AG09319 (cell line): ENCODE data around the gene SRI.

ENCODE experiments used
- DNase-seq: peaks from one replicate; pipeline ENCODE4 v3.0.0-alpha.2; 2010; ENCODE audit warnings: low read depth; ENCODE audit errors: extremely low read depth
- TF ChIP-seq, protein P1 (sequence below): IDR thresholded peaks from 2 replicates; pipeline ENCODE4 v1.5.1; 2011; ENCODE audit warnings: low read depth, mild to moderate bottlenecking, inconsistent platforms, low read length, moderate library complexity

Gene SRI

GRCh38 chr7:88239852-88240251, 20.0 kb upstream of the SRI start:
- TF ChIP-seq, protein P1, sequence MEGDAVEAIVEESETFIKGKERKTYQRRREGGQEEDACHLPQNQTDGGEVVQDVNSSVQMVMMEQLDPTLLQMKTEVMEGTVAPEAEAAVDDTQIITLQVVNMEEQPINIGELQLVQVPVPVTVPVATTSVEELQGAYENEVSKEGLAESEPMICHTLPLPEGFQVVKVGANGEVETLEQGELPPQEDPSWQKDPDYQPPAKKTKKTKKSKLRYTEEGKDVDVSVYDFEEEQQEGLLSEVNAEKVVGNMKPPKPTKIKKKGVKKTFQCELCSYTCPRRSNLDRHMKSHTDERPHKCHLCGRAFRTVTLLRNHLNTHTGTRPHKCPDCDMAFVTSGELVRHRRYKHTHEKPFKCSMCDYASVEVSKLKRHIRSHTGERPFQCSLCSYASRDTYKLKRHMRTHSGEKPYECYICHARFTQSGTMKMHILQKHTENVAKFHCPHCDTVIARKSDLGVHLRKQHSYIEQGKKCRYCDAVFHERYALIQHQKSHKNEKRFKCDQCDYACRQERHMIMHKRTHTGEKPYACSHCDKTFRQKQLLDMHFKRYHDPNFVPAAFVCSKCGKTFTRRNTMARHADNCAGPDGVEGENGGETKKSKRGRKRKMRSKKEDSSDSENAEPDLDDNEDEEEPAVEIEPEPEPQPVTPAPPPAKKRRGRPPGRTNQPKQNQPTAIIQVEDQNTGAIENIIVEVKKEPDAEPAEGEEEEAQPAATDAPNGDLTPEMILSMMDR = no peak
- DNase-seq = no peak

DNA sequence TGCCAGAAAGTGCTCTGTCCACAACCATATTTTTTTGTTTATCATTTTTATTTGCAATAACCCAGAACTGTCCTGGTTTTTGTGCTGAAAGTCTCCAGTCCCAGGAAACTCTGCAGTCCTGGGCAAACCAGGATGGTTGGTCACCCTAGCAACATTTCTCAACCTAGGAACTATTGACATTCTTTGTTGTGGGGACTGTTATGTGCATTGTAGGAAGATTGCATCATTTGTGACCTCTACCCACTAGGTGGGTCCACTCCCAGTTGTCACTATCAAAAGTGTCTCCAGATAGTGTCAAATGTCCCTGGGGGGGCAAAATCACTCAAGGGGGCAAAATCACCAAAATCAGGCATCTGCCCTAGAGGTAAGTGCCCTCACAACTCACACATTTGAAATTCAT, 14.0 kb upstream of the SRI start:
- TF ChIP-seq, protein P1 = no peak
- no peak for DNase-seq

- TF ChIP-seq, protein P1 = no peak
- DNase-seq = no peak
Observed at GRCh38 chr7:88230646-88231045, 10.8 kb upstream of the SRI start.

DNA sequence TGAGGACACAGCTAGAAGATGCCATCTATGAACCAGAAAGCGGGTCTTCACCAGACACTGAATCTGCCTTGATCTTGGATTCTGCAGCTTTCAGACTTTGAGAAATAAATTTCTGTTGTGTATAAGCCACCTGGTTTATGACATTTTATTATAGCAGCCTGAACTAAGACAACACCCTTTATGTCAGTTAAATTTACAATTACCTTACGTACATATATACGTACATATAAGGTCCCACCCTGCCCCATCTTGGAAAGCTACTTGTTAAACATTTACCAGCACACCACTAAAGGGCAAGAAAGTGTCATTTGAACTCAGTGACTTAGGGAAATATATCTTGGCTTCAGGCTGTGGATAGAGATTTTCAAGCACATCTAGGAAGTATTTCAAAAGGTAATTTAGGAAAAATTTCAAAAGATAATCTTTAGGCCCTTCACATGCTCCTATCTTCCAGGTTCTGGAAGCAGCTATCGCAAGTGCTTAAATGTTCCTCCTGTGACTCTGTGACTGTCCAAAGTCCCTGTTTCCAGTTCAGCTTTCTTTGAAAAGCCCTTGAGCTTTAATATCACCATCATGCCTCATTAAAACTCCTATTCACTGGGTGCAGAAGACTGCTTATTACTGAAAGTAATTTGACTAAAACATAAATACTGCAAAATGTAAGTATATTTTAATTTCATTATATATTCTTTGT, 9.6 kb upstream of the SRI start:
- TF ChIP-seq, protein P1 = no peak
- no peak for DNase-seq

DNA sequence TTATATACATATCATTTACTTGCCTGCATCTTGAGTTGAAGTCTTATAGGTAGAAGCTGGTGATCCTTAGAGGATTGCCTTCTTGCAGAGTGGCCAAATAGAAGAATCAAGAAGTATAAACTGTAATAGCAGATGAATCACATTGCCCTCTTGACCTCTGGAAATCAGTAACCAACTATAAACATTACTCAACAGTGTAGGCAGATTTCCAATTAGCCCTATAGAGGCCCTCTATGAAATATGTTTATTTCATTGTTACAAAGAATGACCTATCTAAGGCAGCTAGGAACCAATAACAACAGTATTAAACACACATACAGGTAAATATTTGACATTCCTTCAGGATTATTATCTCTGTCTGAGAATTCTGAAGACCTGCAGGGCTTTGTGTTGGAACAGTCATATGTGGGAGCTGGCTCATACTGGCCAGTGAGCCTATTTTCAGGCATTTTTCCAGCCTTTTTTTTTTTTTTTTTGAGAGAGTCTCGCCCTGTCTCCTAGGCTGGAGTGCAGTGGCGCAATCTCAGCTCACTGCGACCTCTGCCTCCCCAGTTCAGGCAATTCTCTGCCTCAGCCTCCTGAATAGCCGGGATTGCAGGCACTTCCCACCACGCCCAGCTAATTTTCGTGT, 7.2 kb upstream of the SRI start:
- TF ChIP-seq, protein P1 = no peak
- DNase-seq = no peak

GRCh38 chr7:88226201-88226600, 6.4 kb upstream of the SRI start:
- TF ChIP-seq, protein P1 = no peak
- DNase-seq = no peak

DNA sequence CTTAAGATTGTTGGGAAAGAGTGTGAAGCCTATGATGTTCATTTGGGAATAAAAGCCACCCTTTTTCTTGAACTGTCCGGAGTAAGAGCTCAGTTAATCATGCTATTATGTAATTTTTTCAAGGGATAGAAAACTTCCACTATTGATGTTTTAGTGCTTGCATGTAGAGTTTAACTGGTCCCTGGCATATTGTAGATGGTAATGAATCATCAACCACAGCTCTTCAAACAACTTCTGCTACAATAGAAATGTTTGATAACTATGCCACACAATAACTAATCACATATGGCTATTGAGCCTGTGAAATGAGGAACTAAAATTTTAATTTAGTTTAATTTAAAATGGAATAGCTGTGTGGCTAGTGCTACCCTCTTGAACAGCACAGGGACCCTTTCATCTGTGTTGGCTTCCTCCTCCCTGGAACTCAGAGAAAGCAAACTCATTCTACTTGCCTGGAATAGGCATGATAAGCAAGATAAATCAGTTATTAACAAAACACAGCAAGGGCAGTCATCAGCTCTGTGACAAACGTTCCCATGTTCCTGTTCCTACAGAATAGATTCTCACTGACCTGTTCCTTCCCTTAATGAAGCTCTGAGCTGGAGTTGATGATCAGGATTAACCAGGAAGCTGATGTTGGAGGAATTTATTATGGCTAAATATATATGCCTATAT, 4.9 kb upstream of the SRI start:
- TF ChIP-seq, protein P1 = no peak
- no peak for DNase-seq
